A549 (cell line): ENCODE results near the gene AAGAB. TPM values are rescaled to one million over a fixed set of nuclear protein-coding genes. Genes with fewer than 3 reads are reported as not detected.

Experiments used
- ATAC-seq, 2 experiments: fragments of 200-7000 bp in 1 of 2; fragments of >200 bp in 1 of 2; cut with Nextera tagmentation in 1 of 2; cut with Tn5 transposase in 1 of 2; 3 replicates each; pipeline versions ENCODE4 v1.8.0 to v1.9.1; 2018 to 2020; ENCODE audit warnings: mild to moderate bottlenecking in 1 of 2, moderate library complexity in 1 of 2
- CTCF ChIA-PET: fragments of 300-600 bp; sonication (Branson Sonifier 250); formaldehyde crosslinking; extraction: SDS; loops from one replicate; lab custom pipeline; 2021; ENCODE audit warnings: antibody characterized with exemption, inconsistent platforms; lab: Yijun Ruan, JAX
- POLR2A ChIA-PET: fragments of 350-600 bp; formaldehyde crosslinking; extraction: SDS; loops from one replicate; lab custom pipeline; 2021; ENCODE audit warnings: antibody characterized with exemption, inconsistent platforms; lab: Yijun Ruan, JAX
- DNase-seq, 2 experiments: peaks; one replicate each; pipeline versions ENCODE4 v3.0.0 to v3.0.0-alpha.2; 2011 to 2016; ENCODE audit warnings: low read depth in 1 of 2, low spot score in 1 of 2
- FAIRE-seq: peaks from 2 replicates; lab custom pipeline; 2011; peaks lifted over from hg19 to GRCh38; lab: Jason Lieb, UNC
- H3K27ac ChIP-seq, 2 experiments: fragments of >200 bp; sonication (Bioruptor Twin); formaldehyde crosslinking; 3 replicates each; pipeline ENCODE4 v1.5.1; 2016 to 2017
- H3K4me1 ChIP-seq: fragments of >200 bp; sonication (Bioruptor Twin); formaldehyde crosslinking; 3 replicates; pipeline ENCODE4 v1.6.1; 2016
- H3K4me2 ChIP-seq: fragments of >200 bp; sonication (Bioruptor Twin); formaldehyde crosslinking; 3 replicates; pipeline ENCODE4 v1.6.1; 2016
- H3K4me3 ChIP-seq: fragments of >200 bp; sonication (Bioruptor Twin); formaldehyde crosslinking; 3 replicates; pipeline ENCODE4 v1.5.1; 2016
- H3K9me3 ChIP-seq: fragments of >200 bp; sonication (Bioruptor Twin); formaldehyde crosslinking; 3 replicates; pipeline ENCODE4 v1.6.1; 2016
- ATOH8 ChIP-seq: fragments of 250-450 bp; sonication (Bioruptor Pico); IDR thresholded peaks from 2 replicates; pipeline ENCODE4 v1.5.0; 2020; ENCODE audit warnings: low read depth, mild to moderate bottlenecking, moderate library complexity
- CBX2 ChIP-seq: fragments of 200-600 bp; sonication (generic); IDR thresholded peaks from 2 replicates; pipeline ENCODE4 v1.6.1; 2016; ENCODE audit warnings: low read depth, mild to moderate bottlenecking, borderline replicate concordance
- CHD4 ChIP-seq: fragments of 200-600 bp; sonication (generic); IDR thresholded peaks from 2 replicates; pipeline ENCODE4 v1.6.1; 2016; ENCODE audit warnings: antibody characterized with exemption, mild to moderate bottlenecking, borderline replicate concordance
- CTCF ChIP-seq: fragments of >200 bp; sonication (Bioruptor Twin); formaldehyde crosslinking; IDR thresholded peaks from 3 replicates; pipeline ENCODE4 v1.5.1; 2016
- EHF ChIP-seq: fragments of 250-450 bp; sonication (Bioruptor Pico); IDR thresholded peaks from 2 replicates; pipeline ENCODE4 v1.5.0; 2020; ENCODE audit warnings: mild to moderate bottlenecking
- FOSL2 ChIP-seq, 2 experiments: fragments of 450-650 bp in 1 of 2; fragments of >200 bp in 1 of 2; sonication (Bioruptor Twin) in 1 of 2; formaldehyde crosslinking; IDR thresholded peaks; 2 replicates each; pipeline versions ENCODE4 v1.5.0 to v1.6.1; 2016 to 2020; ENCODE audit warnings: mild to moderate bottlenecking in 1 of 2, moderate library complexity in 1 of 2
- GATA3 ChIP-seq: IDR thresholded peaks from 2 replicates; pipeline ENCODE4 v1.6.1; 2012; ENCODE audit warnings: borderline replicate concordance
- HMGXB4 ChIP-seq: fragments of 250-450 bp; sonication (Bioruptor Pico); IDR thresholded peaks from 2 replicates; pipeline ENCODE4 v1.5.0; 2021; ENCODE audit warnings: mild to moderate bottlenecking, moderate library complexity, borderline replicate concordance
- HOXA7 ChIP-seq: fragments of 250-450 bp; sonication (Bioruptor Pico); IDR thresholded peaks from 2 replicates; pipeline ENCODE4 v1.5.0; 2020; ENCODE audit warnings: mild to moderate bottlenecking, moderate library complexity
- JUNB ChIP-seq: fragments of >200 bp; sonication (Bioruptor Twin); formaldehyde crosslinking; IDR thresholded peaks from 2 replicates; pipeline ENCODE4 v1.6.1; 2016
- KDM1A ChIP-seq: fragments of 200-600 bp; sonication (generic); IDR thresholded peaks from 2 replicates; pipeline ENCODE4 v1.6.1; 2016; ENCODE audit warnings: low read depth, mild to moderate bottlenecking
- MAFK ChIP-seq: fragments of 450-650 bp; IDR thresholded peaks from 2 replicates; pipeline ENCODE4 v1.6.1; 2014; ENCODE audit not compliant: partially characterized antibody
- MAX ChIP-seq: IDR thresholded peaks from 2 replicates; pipeline ENCODE4 v1.6.1; 2012
- POLR2AphosphoS2 ChIP-seq: conservative IDR thresholded peaks from 2 replicates; pipeline ENCODE4 v1.6.1; 2012; ENCODE audit warnings: low read length, improper control_type of control experiment, inconsistent platforms
- RAD21 ChIP-seq, 2 experiments: fragments of >200 bp in 1 of 2; sonication (Bioruptor Twin) in 1 of 2; formaldehyde crosslinking in 1 of 2; IDR thresholded peaks in 1 of 2; conservative IDR thresholded peaks in 1 of 2; 2 replicates in 1 of 2; 3 replicates in 1 of 2; pipeline ENCODE4 v1.6.1; 2012 to 2018; ENCODE audit warnings: inconsistent platforms in 1 of 2
- RCOR1 ChIP-seq: fragments of 150-350 bp; IDR thresholded peaks from 2 replicates; pipeline ENCODE4 v1.6.1; 2014; ENCODE audit warnings: antibody characterized with exemption, low read length, low read depth
- TFCP2L1 ChIP-seq: fragments of 250-450 bp; sonication (Bioruptor Pico); IDR thresholded peaks from 2 replicates; pipeline ENCODE4 v1.5.0; 2021; ENCODE audit warnings: mild to moderate bottlenecking
- TP53 ChIP-seq: fragments of 250-450 bp; sonication (Bioruptor Pico); IDR thresholded peaks from 2 replicates; pipeline ENCODE4 v1.5.0; 2021; ENCODE audit warnings: mild to moderate bottlenecking, moderate library complexity
- ZFP36 ChIP-seq: fragments of 450-650 bp; IDR thresholded peaks from 2 replicates; pipeline ENCODE4 v1.6.1; 2014; ENCODE audit warnings: borderline replicate concordance; ENCODE audit not compliant: partially characterized antibody
- polyA plus RNA-seq, 4 experiments: library from polyadenylated mRNA; depleted of rRNA in 3 of 4; stranded (reverse); fragments of >200 nt; fragmentation: RNase III in 1 of 4; extraction: RNeasy Plus Mini Kit Qiagen cat#74134 plus additional on column Dnase treatment in 1 of 4; gene quantifications; 2 replicates in 3 of 4; 3 replicates in 1 of 4; pipeline ENCODE4 v1.2.3, GENCODE V29; 2011 to 2017

AAGAB gene
- polyA plus RNA-seq, 2 of the 4 experiments (the other 2 are of a cell fraction), result 68.9 to 107 TPM

- FAIRE-seq (no peak), ATAC-seq (no peak), DNase-seq (no peak)
- Histone ChIP-seq H3K4me3 (no peak overlapping the region), H3K27ac (no peak overlapping the region), H3K4me1 (peaks cover 13% of the 10 kb centered on the region), H3K9me3 (0 out of 3 replicates have a peak, but pooled peaks cover 5% of the 10 kb centered on the region), H3K4me2 (no peak overlapping the region)
- POLR2A ChIA-PET, result no interaction called here
- CTCF ChIA-PET, result interaction anchor here (0.7 to 1.2 kb wide), 3 partner anchors 13 to 184 kb away, joined by 3 to 4 read pairs (median 3); no protein-coding TSS in a partner anchor
- TF ChIP-seq FOSL2 (IDR thresholded peaks at IDR 0.05) (no peak), FOSL2 (CRISPR knock-in tag; IDR thresholded peaks at IDR 0.05) (no peak), TP53 (CRISPR knock-in tag) (no peak), MAX (no peak), JUNB (no peak), KDM1A (no peak), MAFK (peak; percentile 75), HMGXB4 (CRISPR knock-in tag) (no peak), GATA3 (no peak)
- TF ChIP-seq, all 56 proteins: peak for 1
Measured at GRCh38 chr15:67249830-67250229, 4.6 kb downstream of the AAGAB start.

GRCh38 chr15:67248011-67248505 lies 6.4 kb downstream of the AAGAB start:
- ChIA-PET CTCF (interaction anchor here (1.0 to 1.1 kb wide), 2 partner anchors 33 to 301 kb away, joined by 3 read pairs; no protein-coding TSS in a partner anchor), POLR2A (no interaction called here)
- H3K4me1 ChIP-seq, result peaks cover 14% of the 10 kb centered on the region
- no peak overlapping the region for H3K27ac ChIP-seq
- DNase-seq (no peak), FAIRE-seq (peak; percentile 7), ATAC-seq (no peak)
- no peak overlapping the region for H3K4me3 ChIP-seq
- no peak overlapping the region for H3K4me2 ChIP-seq
- H3K9me3 ChIP-seq, result 0 out of 3 replicates have a peak, but pooled peaks cover 5% of the 10 kb centered on the region
- TF ChIP-seq ATOH8 (CRISPR knock-in tag) (no peak), TP53 (CRISPR knock-in tag) (no peak), GATA3 (no peak), EHF (CRISPR knock-in tag) (no peak), ZFP36 (no peak), CTCF (no peak), CBX2 (no peak), JUNB (no peak), RCOR1 (no peak), TFCP2L1 (CRISPR knock-in tag) (no peak), MAFK (no peak), CHD4 (no peak), HOXA7 (CRISPR knock-in tag) (no peak), POLR2AphosphoS2 (no peak), RAD21 (conservative IDR thresholded peaks at IDR 0.05 in 1 of 2, IDR thresholded peaks at IDR 0.05 in 1 of 2) (no peak)
- TF ChIP-seq, all 56 proteins: peak for 0
